GM23338 (cell line): ENCODE data around the gene SETX. TPM values are rescaled to one million over a fixed set of nuclear protein-coding genes. Genes with fewer than 3 reads are reported as not detected.

Source experiments
- ATAC-seq: fragments of 200-7000 bp; cut with Tn5 transposase; 3 replicates; pipeline ENCODE4 v1.9.1; 2020
- DNase-seq: peaks from one replicate; pipeline ENCODE4 v3.0.0-alpha.2; 2015; ENCODE audit warnings: low spot score
- H2AFZ ChIP-seq: fragments of 200-600 bp; sonication (generic); 2 replicates; pipeline ENCODE4 v1.8.0; 2016; ENCODE audit warnings: antibody characterized with exemption, mild to moderate bottlenecking, moderate library complexity
- H3F3A ChIP-seq: fragments of 200-600 bp; sonication (generic); replicated peaks from 2 replicates; pipeline ENCODE4 v1.8.0; 2017; ENCODE audit warnings: antibody characterized with exemption, mixed run types, low read depth
- H3K27ac ChIP-seq: fragments of 200-600 bp; sonication (generic); 2 replicates; pipeline ENCODE4 v1.6.1; 2016; ENCODE audit warnings: low read depth
- H3K27me3 ChIP-seq: fragments of 200-600 bp; sonication (generic); 2 replicates; pipeline ENCODE4 v1.8.0; 2016; ENCODE audit warnings: mild to moderate bottlenecking, mixed run types, moderate library complexity; ENCODE audit not compliant: insufficient read depth
- H3K36me3 ChIP-seq: fragments of 200-600 bp; sonication (generic); 2 replicates; pipeline ENCODE4 v1.8.0; 2016; ENCODE audit warnings: mild to moderate bottlenecking; ENCODE audit not compliant: insufficient read depth
- H3K4me1 ChIP-seq: fragments of 200-600 bp; sonication (generic); 2 replicates; pipeline ENCODE4 v1.8.0; 2016; ENCODE audit warnings: mild to moderate bottlenecking, moderate library complexity; ENCODE audit not compliant: insufficient read depth
- H3K4me2 ChIP-seq: fragments of 200-600 bp; sonication (generic); 2 replicates; pipeline ENCODE4 v1.7.1; 2017; ENCODE audit warnings: mixed run types
- H3K4me3 ChIP-seq: fragments of 200-600 bp; sonication (generic); 2 replicates; pipeline ENCODE4 v1.6.1; 2016; ENCODE audit warnings: mixed run types
- H3K79me2 ChIP-seq: fragments of 200-600 bp; sonication (generic); replicated peaks from 2 replicates; pipeline ENCODE4 v1.8.0; 2017; ENCODE audit warnings: mild to moderate bottlenecking; ENCODE audit not compliant: insufficient read depth
- H3K9me2 ChIP-seq: fragments of 200-600 bp; sonication (generic); 2 replicates; pipeline ENCODE4 v1.8.0; 2017; ENCODE audit not compliant: insufficient read depth
- H4K20me1 ChIP-seq: fragments of 200-600 bp; sonication (generic); replicated peaks from 2 replicates; pipeline ENCODE4 v1.8.0; 2017; ENCODE audit warnings: mild to moderate bottlenecking; ENCODE audit not compliant: insufficient read depth
- H3K27ac Mint-ChIP-seq: 2 replicates; pipeline ENCODE4 v1.8.0; 2020; ENCODE audit warnings: inconsistent platforms, mild to moderate bottlenecking, moderate library complexity, mixed read lengths
- H3K27me3 Mint-ChIP-seq: 3 replicates; pipeline ENCODE4 v1.8.0; 2022; ENCODE audit warnings: low read depth, mild to moderate bottlenecking, moderate library complexity, mixed read lengths, inconsistent platforms; ENCODE audit not compliant: insufficient read depth, poor library complexity
- H3K36me3 Mint-ChIP-seq: 3 replicates; pipeline ENCODE4 v1.8.0; 2021; ENCODE audit warnings: low read depth, mild to moderate bottlenecking, inconsistent platforms, moderate library complexity, mixed read lengths
- H3K4me1 Mint-ChIP-seq: 3 replicates; pipeline ENCODE4 v1.8.0; 2020; ENCODE audit warnings: mild to moderate bottlenecking, inconsistent platforms, mixed read lengths
- H3K4me3 Mint-ChIP-seq: 3 replicates; pipeline ENCODE4 v1.8.0; 2021; ENCODE audit warnings: moderate library complexity, mild to moderate bottlenecking, inconsistent platforms, mixed read lengths
- H3K9me3 Mint-ChIP-seq: 3 replicates; pipeline ENCODE4 v1.8.0; 2020; ENCODE audit warnings: moderate library complexity, mild to moderate bottlenecking, inconsistent platforms, mixed read lengths
- CREB1 ChIP-seq: fragments of 250-450 bp; sonication (Bioruptor Pico); IDR thresholded peaks from 2 replicates; pipeline ENCODE4 v1.5.0; 2020; ENCODE audit warnings: low read depth, mild to moderate bottlenecking, moderate library complexity
- CTCF ChIP-seq, 2 experiments: fragments of 200-600 bp in 1 of 2; sonication (generic) in 1 of 2; conservative IDR thresholded peaks; 2 replicates each; pipeline versions ENCODE4 v1.5.1 to v1.6.1; 2016 to 2017; ENCODE audit warnings: antibody characterized with exemption in 2 of 2, low read depth in 2 of 2, mild to moderate bottlenecking in 2 of 2, moderate library complexity in 1 of 2
- EZH2 ChIP-seq: fragments of 200-600 bp; sonication (generic); IDR thresholded peaks from one replicate; pipeline ENCODE4 v1.8.0; 2017; ENCODE audit warnings: antibody characterized with exemption, mild to moderate bottlenecking, low read depth; ENCODE audit not compliant: unreplicated experiment
- EZH2phosphoT487 ChIP-seq: fragments of 200-600 bp; sonication (generic); IDR thresholded peaks from one replicate; pipeline ENCODE4 v1.8.1; 2018; ENCODE audit warnings: antibody characterized with exemption; ENCODE audit not compliant: unreplicated experiment
- JUNB ChIP-seq: IDR thresholded peaks from one replicate; pipeline ENCODE4 v1.6.1; 2016; ENCODE audit warnings: antibody characterized with exemption; ENCODE audit not compliant: unreplicated experiment
- NANOG ChIP-seq: IDR thresholded peaks from 2 replicates; pipeline ENCODE4 v1.6.1; 2016; ENCODE audit warnings: antibody characterized with exemption, borderline replicate concordance
- POLR2AphosphoS5 ChIP-seq: IDR thresholded peaks from 2 replicates; pipeline ENCODE4 v1.6.1; 2016; ENCODE audit warnings: antibody characterized with exemption, low read depth
- REST ChIP-seq: IDR thresholded peaks from one replicate; pipeline ENCODE4 v1.6.1; 2018; ENCODE audit warnings: antibody characterized with exemption; ENCODE audit not compliant: unreplicated experiment
- STAT1 ChIP-seq: IDR thresholded peaks from one replicate; pipeline ENCODE4 v1.6.1; 2016; ENCODE audit warnings: antibody characterized with exemption; ENCODE audit not compliant: unreplicated experiment
- ZNF114 ChIP-seq: fragments of 250-450 bp; sonication (Bioruptor Pico); IDR thresholded peaks from 2 replicates; pipeline ENCODE4 v1.5.0; 2020; ENCODE audit warnings: mild to moderate bottlenecking, moderate library complexity
- ZNF331 ChIP-seq: fragments of 250-450 bp; sonication (Bioruptor Pico); IDR thresholded peaks from 2 replicates; pipeline ENCODE4 v1.5.0; 2020; ENCODE audit warnings: low read depth, mild to moderate bottlenecking, moderate library complexity
- polyA plus RNA-seq: library from polyadenylated mRNA; unstranded; fragments of >200 nt; fragmentation: Nextera tagmentation; extraction: Ambion mirVana; gene quantifications from 2 replicates; pipeline ENCODE4 v1.2.1, GENCODE V29; 2016
- total RNA-seq: library from RNA; depleted of rRNA; stranded (reverse); fragments of >200 nt; shearing (Covaris generic); gene quantifications from 2 replicates; pipeline ENCODE4 v1.2.3, GENCODE V29; 2014
- TF ChIP-seq, protein P1 (sequence below): fragments of 250-450 bp; sonication (Bioruptor Pico); IDR thresholded peaks from 2 replicates; pipeline ENCODE4 v1.5.0; 2020; ENCODE audit warnings: mild to moderate bottlenecking, moderate library complexity
- TF ChIP-seq, protein P2 (sequence below): IDR thresholded peaks from 2 replicates; pipeline ENCODE4 v1.6.1; 2016; ENCODE audit warnings: antibody characterized with exemption

The SETX gene
- total and polyA plus RNA-seq, 2 experiments from 2014 or later, result 17.5 to 49.9 TPM

DNA sequence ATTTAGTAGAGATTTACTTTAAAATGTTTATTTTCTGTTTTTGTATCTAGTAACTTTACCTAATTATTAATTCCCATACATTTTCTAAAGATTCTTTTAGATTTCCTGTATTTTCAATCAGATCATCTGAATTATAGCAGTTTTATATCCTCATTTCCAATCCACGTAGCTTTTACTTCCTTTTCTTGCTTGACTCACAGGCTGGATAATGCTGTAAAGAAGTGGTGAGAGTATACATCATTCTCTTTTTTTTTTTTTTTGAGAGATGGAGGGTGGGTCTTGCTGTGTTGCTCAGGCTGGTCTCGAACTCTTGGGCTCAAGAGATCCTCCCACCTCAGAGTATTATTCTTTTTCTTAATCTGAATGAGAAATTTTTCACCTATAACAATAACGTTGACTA lies 11.2 kb upstream of the SETX start:
- Histone ChIP-seq H3K9me2 (no peaks in the 10 kb centered on the region), H3K36me3 (no peaks in the 10 kb centered on the region), H3K4me2 (no peak overlapping the region), H3K4me3 (no peak overlapping the region), H3K79me2 (no peaks in the 10 kb centered on the region), H3K27ac (no peak overlapping the region), H4K20me1 (no peaks in the 10 kb centered on the region), H3F3A (no peaks in the 10 kb centered on the region), H2AFZ (no peak overlapping the region), H3K4me1 (no peaks in the 10 kb centered on the region), H3K27me3 (no peaks in the 10 kb centered on the region)
- no peak for ATAC-seq
- no peak for DNase-seq
- Mint-ChIP-seq H3K27me3 (peaks cover 5% of the 10 kb centered on the region), H3K36me3 (no peaks in the 10 kb centered on the region), H3K4me1 (no peaks in the 10 kb centered on the region), H3K4me3 (no peak overlapping the region), H3K9me3 (no peaks in the 10 kb centered on the region), H3K27ac (no peak overlapping the region)
- TF ChIP-seq, protein P1, sequence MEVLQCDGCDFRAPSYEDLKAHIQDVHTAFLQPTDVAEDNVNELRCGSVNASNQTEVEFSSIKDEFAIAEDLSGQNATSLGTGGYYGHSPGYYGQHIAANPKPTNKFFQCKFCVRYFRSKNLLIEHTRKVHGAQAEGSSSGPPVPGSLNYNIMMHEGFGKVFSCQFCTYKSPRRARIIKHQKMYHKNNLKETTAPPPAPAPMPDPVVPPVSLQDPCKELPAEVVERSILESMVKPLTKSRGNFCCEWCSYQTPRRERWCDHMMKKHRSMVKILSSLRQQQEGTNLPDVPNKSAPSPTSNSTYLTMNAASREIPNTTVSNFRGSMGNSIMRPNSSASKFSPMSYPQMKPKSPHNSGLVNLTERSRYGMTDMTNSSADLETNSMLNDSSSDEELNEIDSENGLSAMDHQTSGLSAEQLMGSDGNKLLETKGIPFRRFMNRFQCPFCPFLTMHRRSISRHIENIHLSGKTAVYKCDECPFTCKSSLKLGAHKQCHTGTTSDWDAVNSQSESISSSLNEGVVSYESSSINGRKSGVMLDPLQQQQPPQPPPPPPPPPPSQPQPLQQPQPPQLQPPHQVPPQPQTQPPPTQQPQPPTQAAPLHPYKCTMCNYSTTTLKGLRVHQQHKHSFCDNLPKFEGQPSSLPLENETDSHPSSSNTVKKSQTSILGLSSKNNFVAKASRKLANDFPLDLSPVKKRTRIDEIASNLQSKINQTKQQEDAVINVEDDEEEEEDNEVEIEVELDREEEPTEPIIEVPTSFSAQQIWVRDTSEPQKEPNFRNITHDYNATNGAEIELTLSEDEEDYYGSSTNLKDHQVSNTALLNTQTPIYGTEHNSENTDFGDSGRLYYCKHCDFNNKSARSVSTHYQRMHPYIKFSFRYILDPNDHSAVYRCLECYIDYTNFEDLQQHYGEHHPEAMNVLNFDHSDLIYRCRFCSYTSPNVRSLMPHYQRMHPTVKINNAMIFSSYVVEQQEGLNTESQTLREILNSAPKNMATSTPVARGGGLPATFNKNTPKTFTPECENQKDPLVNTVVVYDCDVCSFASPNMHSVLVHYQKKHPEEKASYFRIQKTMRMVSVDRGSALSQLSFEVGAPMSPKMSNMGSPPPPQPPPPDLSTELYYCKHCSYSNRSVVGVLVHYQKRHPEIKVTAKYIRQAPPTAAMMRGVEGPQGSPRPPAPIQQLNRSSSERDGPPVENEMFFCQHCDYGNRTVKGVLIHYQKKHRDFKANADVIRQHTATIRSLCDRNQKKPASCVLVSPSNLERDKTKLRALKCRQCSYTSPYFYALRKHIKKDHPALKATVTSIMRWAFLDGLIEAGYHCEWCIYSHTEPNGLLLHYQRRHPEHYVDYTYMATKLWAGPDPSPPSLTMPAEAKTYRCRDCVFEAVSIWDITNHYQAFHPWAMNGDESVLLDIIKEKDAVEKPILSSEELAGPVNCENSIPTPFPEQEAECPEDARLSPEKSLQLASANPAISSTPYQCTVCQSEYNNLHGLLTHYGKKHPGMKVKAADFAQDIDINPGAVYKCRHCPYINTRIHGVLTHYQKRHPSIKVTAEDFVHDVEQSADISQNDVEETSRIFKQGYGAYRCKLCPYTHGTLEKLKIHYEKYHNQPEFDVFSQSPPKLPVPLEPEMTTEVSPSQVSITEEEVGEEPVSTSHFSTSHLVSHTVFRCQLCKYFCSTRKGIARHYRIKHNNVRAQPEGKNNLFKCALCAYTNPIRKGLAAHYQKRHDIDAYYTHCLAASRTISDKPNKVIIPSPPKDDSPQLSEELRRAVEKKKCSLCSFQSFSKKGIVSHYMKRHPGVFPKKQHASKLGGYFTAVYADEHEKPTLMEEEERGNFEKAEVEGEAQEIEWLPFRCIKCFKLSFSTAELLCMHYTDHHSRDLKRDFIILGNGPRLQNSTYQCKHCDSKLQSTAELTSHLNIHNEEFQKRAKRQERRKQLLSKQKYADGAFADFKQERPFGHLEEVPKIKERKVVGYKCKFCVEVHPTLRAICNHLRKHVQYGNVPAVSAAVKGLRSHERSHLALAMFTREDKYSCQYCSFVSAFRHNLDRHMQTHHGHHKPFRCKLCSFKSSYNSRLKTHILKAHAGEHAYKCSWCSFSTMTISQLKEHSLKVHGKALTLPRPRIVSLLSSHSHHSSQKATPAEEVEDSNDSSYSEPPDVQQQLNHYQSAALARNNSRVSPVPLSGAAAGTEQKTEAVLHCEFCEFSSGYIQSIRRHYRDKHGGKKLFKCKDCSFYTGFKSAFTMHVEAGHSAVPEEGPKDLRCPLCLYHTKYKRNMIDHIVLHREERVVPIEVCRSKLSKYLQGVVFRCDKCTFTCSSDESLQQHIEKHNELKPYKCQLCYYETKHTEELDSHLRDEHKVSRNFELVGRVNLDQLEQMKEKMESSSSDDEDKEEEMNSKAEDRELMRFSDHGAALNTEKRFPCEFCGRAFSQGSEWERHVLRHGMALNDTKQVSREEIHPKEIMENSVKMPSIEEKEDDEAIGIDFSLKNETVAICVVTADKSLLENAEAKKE (CRISPR knock-in tag), result no peak
- no peak for TF ChIP-seq NANOG
- no peak for TF ChIP-seq EZH2
- TF ChIP-seq ZNF114 (CRISPR knock-in tag), result no peak
- TF ChIP-seq POLR2AphosphoS5, result no peak
- no peak for TF ChIP-seq STAT1
- no peak for TF ChIP-seq JUNB
- no peak for TF ChIP-seq ZNF331
- no peak for TF ChIP-seq EZH2phosphoT487
- TF ChIP-seq CTCF (conservative IDR thresholded peaks at IDR 0.05; ENCODE audit: low read depth in 2 of 2), result no peak
- no peak for TF ChIP-seq CREB1 (CRISPR knock-in tag)
- no peak for TF ChIP-seq REST
- TF ChIP-seq, protein P2, sequence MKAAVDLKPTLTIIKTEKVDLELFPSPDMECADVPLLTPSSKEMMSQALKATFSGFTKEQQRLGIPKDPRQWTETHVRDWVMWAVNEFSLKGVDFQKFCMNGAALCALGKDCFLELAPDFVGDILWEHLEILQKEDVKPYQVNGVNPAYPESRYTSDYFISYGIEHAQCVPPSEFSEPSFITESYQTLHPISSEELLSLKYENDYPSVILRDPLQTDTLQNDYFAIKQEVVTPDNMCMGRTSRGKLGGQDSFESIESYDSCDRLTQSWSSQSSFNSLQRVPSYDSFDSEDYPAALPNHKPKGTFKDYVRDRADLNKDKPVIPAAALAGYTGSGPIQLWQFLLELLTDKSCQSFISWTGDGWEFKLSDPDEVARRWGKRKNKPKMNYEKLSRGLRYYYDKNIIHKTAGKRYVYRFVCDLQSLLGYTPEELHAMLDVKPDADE, result no peak
